DND-41 (cell line): Measurements from ENCODE around the gene TNS3.

Experiments used
- ATAC-seq: fragments of 200-7000 bp; cut with Tn5 transposase; 3 replicates; pipeline ENCODE4 v1.9.1; 2021; ENCODE audit warnings: low read depth; ENCODE audit not compliant: insufficient read depth
- DNase-seq: peaks from one replicate; pipeline ENCODE4 v3.0.0-alpha.2; 2020
- H2AFZ ChIP-seq: 2 replicates; pipeline ENCODE4 v1.6.0; 2012; ENCODE audit warnings: low read depth, low read length
- H3K27ac ChIP-seq: 2 replicates; pipeline ENCODE4 v1.5.1; 2012; ENCODE audit warnings: low read length, inconsistent platforms
- H3K27me3 ChIP-seq: fragments of 200-600 bp; sonication (generic); 2 replicates; pipeline ENCODE4 v1.6.0; 2012; ENCODE audit warnings: low read length, mild to moderate bottlenecking, inconsistent platforms; ENCODE audit not compliant: insufficient read depth, poor library complexity
- H3K36me3 ChIP-seq: 2 replicates; pipeline ENCODE4 v1.5.1; 2012; ENCODE audit warnings: low read length, inconsistent platforms; ENCODE audit not compliant: insufficient read depth
- H3K4me1 ChIP-seq: 2 replicates; pipeline ENCODE4 v1.5.1; 2012; ENCODE audit warnings: mild to moderate bottlenecking, low read length; ENCODE audit not compliant: insufficient read depth
- H3K4me2 ChIP-seq: 2 replicates; pipeline ENCODE4 v1.6.0; 2012; ENCODE audit warnings: mild to moderate bottlenecking, moderate library complexity, low read length, inconsistent platforms; ENCODE audit not compliant: insufficient read depth
- H3K4me3 ChIP-seq, 2 experiments: fragments of 200-600 bp in 1 of 2; shearing (Covaris generic) in 1 of 2; 2 replicates each; pipeline ENCODE4 v1.5.1; 2012 to 2016; ENCODE audit warnings: inconsistent platforms in 2 of 2, low read length in 2 of 2, mild to moderate bottlenecking in 2 of 2, low read depth in 1 of 2, moderate library complexity in 1 of 2
- H3K79me2 ChIP-seq: 2 replicates; pipeline ENCODE4 v1.6.0; 2012; ENCODE audit warnings: low read length, inconsistent platforms; ENCODE audit not compliant: insufficient read depth
- H3K9ac ChIP-seq: 2 replicates; pipeline ENCODE4 v1.6.0; 2012; ENCODE audit warnings: low read depth, mild to moderate bottlenecking, inconsistent platforms, low read length, moderate library complexity
- H3K9me3 ChIP-seq: 2 replicates; pipeline ENCODE4 v1.5.1; 2012; ENCODE audit warnings: low read length, moderate library complexity, mild to moderate bottlenecking, inconsistent platforms; ENCODE audit not compliant: insufficient read depth, severe bottlenecking
- H4K20me1 ChIP-seq: 2 replicates; pipeline ENCODE4 v1.6.0; 2012; ENCODE audit warnings: low read length; ENCODE audit not compliant: insufficient read depth
- CTCF ChIP-seq: IDR thresholded peaks from 2 replicates; pipeline ENCODE4 v1.5.1; 2012; ENCODE audit warnings: borderline replicate concordance, low read length, moderate library complexity, mild to moderate bottlenecking; ENCODE audit not compliant: poor library complexity, severe bottlenecking; ENCODE audit errors: extremely low read depth
- EZH2 ChIP-seq: IDR thresholded peaks from 3 replicates; pipeline ENCODE4 v1.6.1; 2012; ENCODE audit warnings: borderline replicate concordance, low read depth, mild to moderate bottlenecking, moderate library complexity, low read length, inconsistent platforms; ENCODE audit not compliant: severe bottlenecking

TNS3 gene

GRCh38 chr7:47523401-47523800, 58.5 kb downstream of the TNS3 start:
- Histone ChIP-seq H3K4me3 (no peak overlapping the region), H3K27ac (no peak overlapping the region), H3K4me1 (no peaks in the 10 kb centered on the region), H3K9ac (no peak overlapping the region), H3K4me2 (no peak overlapping the region), H4K20me1 (no peaks in the 10 kb centered on the region), H3K9me3 (peaks cover 6% of the 10 kb centered on the region), H2AFZ (no peak overlapping the region), H3K27me3 (no peaks in the 10 kb centered on the region), H3K79me2 (no peaks in the 10 kb centered on the region), H3K36me3 (no peaks in the 10 kb centered on the region)
- DNase-seq (no peak), ATAC-seq (no peak)
- TF ChIP-seq CTCF, result no peak
- TF ChIP-seq EZH2, result no peak

GRCh38 chr7:47521816-47522561, 59.9 kb downstream of the TNS3 start:
- DNase-seq, result no peak
- no peak overlapping the region for H3K27ac ChIP-seq
- TF ChIP-seq CTCF (no peak), EZH2 (no peak)
- no peaks in the 10 kb centered on the region for H3K27me3 ChIP-seq
- H3K36me3 ChIP-seq, result no peaks in the 10 kb centered on the region
- H3K9ac ChIP-seq, result no peak overlapping the region
- no peak overlapping the region for H2AFZ ChIP-seq
- no peaks in the 10 kb centered on the region for H3K4me1 ChIP-seq
- peaks cover 6% of the 10 kb centered on the region for H3K9me3 ChIP-seq
- no peak for ATAC-seq
- H3K4me3 ChIP-seq, result no peak overlapping the region
- no peaks in the 10 kb centered on the region for H3K79me2 ChIP-seq
- H3K4me2 ChIP-seq, result no peak overlapping the region
- H4K20me1 ChIP-seq, result no peaks in the 10 kb centered on the region

- DNase-seq (no peak), ATAC-seq (no peak)
- no peaks in the 10 kb centered on the region for H3K4me1 ChIP-seq
- H2AFZ ChIP-seq, result no peak overlapping the region
- no peak overlapping the region for H3K27ac ChIP-seq
- TF ChIP-seq EZH2 (no peak), CTCF (no peak)
- H4K20me1 ChIP-seq, result no peaks in the 10 kb centered on the region
- H3K79me2 ChIP-seq, result no peaks in the 10 kb centered on the region
- H3K36me3 ChIP-seq, result no peaks in the 10 kb centered on the region
- no peak overlapping the region for H3K4me2 ChIP-seq
- no peaks in the 10 kb centered on the region for H3K27me3 ChIP-seq
- H3K4me3 ChIP-seq, result no peak overlapping the region
- H3K9ac ChIP-seq, result no peak overlapping the region
- H3K9me3 ChIP-seq, result peaks cover 6% of the 10 kb centered on the region
Observed at GRCh38 chr7:47521011-47521795, 60.7 kb downstream of the TNS3 start.
